ENCODE measurements around the gene SDCBP2. TPM values are rescaled to one million over a fixed set of nuclear protein-coding genes. Genes with fewer than 3 reads are reported as not detected.

Gene SDCBP2
- total RNA-seq, 1 donor from 2014 or later, result 1.6 TPM

- H3K27me3 ChIP-seq, result peaks cover 6% of the 10 kb centered on the region
- Mint-ChIP-seq H3K27ac (no peak overlapping the region), H3K4me1 (peaks cover 2% of the 10 kb centered on the region), H3K36me3 (no peaks in the 10 kb centered on the region), H3K9me3 (no peaks in the 10 kb centered on the region), H3K4me3 (no peak overlapping the region), H3K27me3 (ENCODE audit: insufficient read depth, low read depth) (peaks cover 2% of the 10 kb centered on the region)
- no peak overlapping the region for H3K27ac ChIP-seq
- TF ChIP-seq EZH2 (IDR thresholded peaks at IDR 0.05) (no peak), EZH2phosphoT487 (IDR thresholded peaks at IDR 0.05) (no peak)
- H3K9ac ChIP-seq, result no peak overlapping the region
- no peaks in the 10 kb centered on the region for H3K4me1 ChIP-seq
- peaks cover 2% of the 10 kb centered on the region for H3F3A ChIP-seq (ENCODE audit: low read depth)
- H3K9me3 ChIP-seq (ENCODE audit: low read depth), result no peaks in the 10 kb centered on the region
- no peaks in the 10 kb centered on the region for H3K36me3 ChIP-seq
- no peaks in the 10 kb centered on the region for H3K79me2 ChIP-seq (ENCODE audit: low read depth)
- H2AFZ ChIP-seq (replicated peaks), result no peak overlapping the region
- H4K20me1 ChIP-seq (ENCODE audit: low read depth), result no peaks in the 10 kb centered on the region
- H3K4me2 ChIP-seq, result no peak overlapping the region
- H3K4me3 ChIP-seq, result no peak overlapping the region
- no peak for DNase-seq (ENCODE audit: low spot score)
Observed at GRCh38 chr20:1272368-1273100, 56.4 kb downstream of the SDCBP2 start.

GRCh38 chr20:1269850-1270249 lies 59.1 kb downstream of the SDCBP2 start:
- Histone ChIP-seq H3K9ac (no peak overlapping the region), H3K4me1 (peaks cover 8% of the 10 kb centered on the region), H3K27me3 (peaks cover 28% of the 10 kb centered on the region), H3K9me3 (ENCODE audit: low read depth) (no peaks in the 10 kb centered on the region), H3K36me3 (no peaks in the 10 kb centered on the region), H3K79me2 (ENCODE audit: low read depth) (no peaks in the 10 kb centered on the region), H3K4me3 (no peak overlapping the region), H3K27ac (no peak overlapping the region), H3K4me2 (no peak overlapping the region), H2AFZ (replicated peaks) (no peak overlapping the region), H3F3A (ENCODE audit: low read depth) (peaks cover 19% of the 10 kb centered on the region), H4K20me1 (ENCODE audit: low read depth) (peaks cover 6% of the 10 kb centered on the region)
- Mint-ChIP-seq H3K27ac (no peak overlapping the region), H3K27me3 (ENCODE audit: insufficient read depth, low read depth) (peaks cover 15% of the 10 kb centered on the region), H3K4me1 (peaks cover 11% of the 10 kb centered on the region), H3K4me3 (no peak overlapping the region), H3K9me3 (no peaks in the 10 kb centered on the region), H3K36me3 (no peaks in the 10 kb centered on the region)
- TF ChIP-seq EZH2phosphoT487 (IDR thresholded peaks at IDR 0.05) (no peak), CTCF (IDR thresholded peaks at IDR 0.05) (no peak), EZH2 (IDR thresholded peaks at IDR 0.05) (no peak)
- no peak for DNase-seq (ENCODE audit: low spot score)

- Mint-ChIP-seq H3K27ac (no peak overlapping the region), H3K27me3 (ENCODE audit: insufficient read depth, low read depth) (peaks cover 15% of the 10 kb centered on the region), H3K9me3 (no peaks in the 10 kb centered on the region), H3K4me1 (peaks cover 11% of the 10 kb centered on the region), H3K4me3 (no peak overlapping the region), H3K36me3 (no peaks in the 10 kb centered on the region)
- peaks cover 28% of the 10 kb centered on the region for H3K27me3 ChIP-seq
- no peak overlapping the region for H3K27ac ChIP-seq
- H3F3A ChIP-seq (ENCODE audit: low read depth), result peaks cover 22% of the 10 kb centered on the region
- H3K9me3 ChIP-seq (ENCODE audit: low read depth), result no peaks in the 10 kb centered on the region
- no peak overlapping the region for H3K9ac ChIP-seq
- H4K20me1 ChIP-seq (ENCODE audit: low read depth), result peaks cover 6% of the 10 kb centered on the region
- H3K4me1 ChIP-seq, result peaks cover 8% of the 10 kb centered on the region
- H2AFZ ChIP-seq (replicated peaks), result no peak overlapping the region
- H3K79me2 ChIP-seq (ENCODE audit: low read depth), result no peaks in the 10 kb centered on the region
- H3K36me3 ChIP-seq, result no peaks in the 10 kb centered on the region
- TF ChIP-seq EZH2 (IDR thresholded peaks at IDR 0.05) (no peak), CTCF (IDR thresholded peaks at IDR 0.05) (no peak), EZH2phosphoT487 (IDR thresholded peaks at IDR 0.05) (no peak)
- no peak overlapping the region for H3K4me2 ChIP-seq
- no peak overlapping the region for H3K4me3 ChIP-seq
- DNase-seq (ENCODE audit: low spot score), result no peak
Observed at GRCh38 chr20:1269235-1269634, 59.7 kb downstream of the SDCBP2 start.

- Histone ChIP-seq H3K27me3 (peaks cover 28% of the 10 kb centered on the region), H3K4me3 (no peak overlapping the region), H3K4me1 (peaks cover 8% of the 10 kb centered on the region), H3K9me3 (ENCODE audit: low read depth) (no peaks in the 10 kb centered on the region), H3K9ac (no peak overlapping the region), H3F3A (ENCODE audit: low read depth) (peaks cover 22% of the 10 kb centered on the region), H3K79me2 (ENCODE audit: low read depth) (no peaks in the 10 kb centered on the region), H3K4me2 (no peak overlapping the region), H2AFZ (replicated peaks) (no peak overlapping the region), H3K27ac (no peak overlapping the region), H3K36me3 (no peaks in the 10 kb centered on the region), H4K20me1 (ENCODE audit: low read depth) (peaks cover 6% of the 10 kb centered on the region)
- DNase-seq (ENCODE audit: low spot score), result no peak
- H3K36me3 Mint-ChIP-seq, result no peaks in the 10 kb centered on the region
- H3K27me3 Mint-ChIP-seq (ENCODE audit: insufficient read depth, low read depth), result peaks cover 15% of the 10 kb centered on the region
- TF ChIP-seq EZH2 (IDR thresholded peaks at IDR 0.05) (no peak), EZH2phosphoT487 (IDR thresholded peaks at IDR 0.05) (no peak), CTCF (IDR thresholded peaks at IDR 0.05) (no peak)
- H3K9me3 Mint-ChIP-seq, result no peaks in the 10 kb centered on the region
- H3K27ac Mint-ChIP-seq, result no peak overlapping the region
- H3K4me3 Mint-ChIP-seq, result peak overlapping the region; percentile 87
- H3K4me1 Mint-ChIP-seq, result peaks cover 11% of the 10 kb centered on the region
Observed at GRCh38 chr20:1267809-1268374, 61.0 kb downstream of the SDCBP2 start.

Measured in neural progenitor cell (in vitro differentiated cells).